ENCODE data around the gene TPSD1. TPM values are rescaled to one million over a fixed set of nuclear protein-coding genes. Genes with fewer than 3 reads are reported as not detected.
"Not testable (repeated sequence)": the region's sequence is repeated elsewhere in the genome, so short reads cannot be mapped to it uniquely, and the experiment has no call there.

The TPSD1 gene
- not detected in 2 replicates for polyA plus RNA-seq (2011; rRNA removed)
- not detected in 2 replicates for polyA minus RNA-seq (2011; rRNA and poly(A)+ RNA removed)

GRCh38 chr16:1255276-1256122 lies at the start of gene TPSD1:
TPSD1 (plus strand) TSS chr16:1256069; CDS start chr16:1256281, 212 bp downstream.
- peaks cover 13% of the 10 kb centered on the region; the same call in 1 of the 2 replicates for H3K27me3 ChIP-seq (ENCODE audit: control insufficient read depth, insufficient read depth, low read length)
- POLR2A ChIA-PET; DNase-seq (ENCODE audit: low read depth); H3K4me3 ChIP-seq (ENCODE audit: low read depth, low read length); CTCF ChIA-PET; H3K36me3 ChIP-seq (ENCODE audit: control insufficient read depth, insufficient read depth, low read length): not testable (repeated sequence)

- CTCF ChIA-PET, result interaction anchor here (0.7 to 1.4 kb wide), 3 partner anchors 13 to 494 kb away, joined by 3 to 4 read pairs (median 3); no protein-coding TSS in a partner anchor
- no peaks in the 10 kb centered on the region for H3K36me3 ChIP-seq (ENCODE audit: control insufficient read depth, insufficient read depth, low read length)
- TF ChIP-seq CTCF (IDR thresholded peaks at IDR 0.05; ENCODE audit: insufficient read depth, low read depth, low read length), result no peak
- H3K4me3 ChIP-seq (ENCODE audit: low read depth, low read length), result no peak overlapping the region
- H3K27me3 ChIP-seq (ENCODE audit: control insufficient read depth, insufficient read depth, low read length), result no peaks in the 10 kb centered on the region
- DNase-seq (ENCODE audit: low read depth), result no peak
- POLR2A ChIA-PET, result no interaction called here
These were observed 49.5 kb upstream of the TPSD1 start for GRCh38 chr16:1206326-1206725.

GRCh38 chr16:1206786-1207185 lies 49.1 kb upstream of the TPSD1 start:
- TF ChIP-seq CTCF (IDR thresholded peaks at IDR 0.05; ENCODE audit: insufficient read depth, low read depth, low read length), result no peak
- no peak for DNase-seq (ENCODE audit: low read depth)
- CTCF ChIA-PET, result interaction anchor here (1.2 kb wide), 1 partner anchor 61 kb away, joined by 3 read pairs; no protein-coding TSS in a partner anchor
- no peaks in the 10 kb centered on the region for H3K27me3 ChIP-seq (ENCODE audit: control insufficient read depth, insufficient read depth, low read length)
- POLR2A ChIA-PET, result no interaction called here
- no peak overlapping the region for H3K4me3 ChIP-seq (ENCODE audit: low read depth, low read length)
- H3K36me3 ChIP-seq (ENCODE audit: control insufficient read depth, insufficient read depth, low read length), result no peaks in the 10 kb centered on the region

GRCh38 chr16:1208239-1208830 lies 47.5 kb upstream of the TPSD1 start:
- Histone ChIP-seq H3K27me3 (ENCODE audit: control insufficient read depth, insufficient read depth, low read length) (no peaks in the 10 kb centered on the region), H3K36me3 (ENCODE audit: control insufficient read depth, insufficient read depth, low read length) (no peaks in the 10 kb centered on the region), H3K4me3 (ENCODE audit: low read depth, low read length) (no peak overlapping the region)
- TF ChIP-seq CTCF (IDR thresholded peaks at IDR 0.05; ENCODE audit: insufficient read depth, low read depth, low read length), result no peak
- ChIA-PET CTCF (interaction anchor here (1.2 to 1.3 kb wide), 2 partner anchors 14 to 62 kb away, joined by 3 read pairs; no protein-coding TSS in a partner anchor), POLR2A (no interaction called here)
- DNase-seq (ENCODE audit: low read depth), result no peak

GRCh38 chr16:1209081-1209480 lies 46.8 kb upstream of the TPSD1 start:
- ChIA-PET CTCF (interaction anchor here (1.3 kb wide), 1 partner anchor 15 kb away, joined by 3 read pairs; no protein-coding TSS in a partner anchor), POLR2A (no interaction called here)
- no peak for DNase-seq (ENCODE audit: low read depth)
- Histone ChIP-seq H3K27me3 (ENCODE audit: control insufficient read depth, insufficient read depth, low read length) (no peaks in the 10 kb centered on the region), H3K4me3 (ENCODE audit: low read depth, low read length) (no peak overlapping the region), H3K36me3 (ENCODE audit: control insufficient read depth, insufficient read depth, low read length) (no peaks in the 10 kb centered on the region)
- TF ChIP-seq CTCF (IDR thresholded peaks at IDR 0.05; ENCODE audit: insufficient read depth, low read depth, low read length), result no peak
